Activated CD4-positive, alpha-beta T cell treated with anti-CD3 and anti-CD28 coated beads, Interleukin-2, Interleukin-6, amounts not matched to agents 100 ng/mL and 50 ng/mL, durations not matched to agents 16 hours and 8 hours (primary cell): ENCODE measurements around the gene URM1.
"Not testable (repeated sequence)": the region's sequence is repeated elsewhere in the genome, so short reads cannot be mapped to it uniquely, and the experiment has no call there.

ENCODE experiments used
- DNase-seq: peaks from one replicate; pipeline ENCODE4 v3.0.0-alpha.2; 2020

Gene URM1

GRCh38 chr9:128411364-128412119, 40.4 kb downstream of the URM1 start:
- DNase-seq: no peak

GRCh38 chr9:128412120-128412790, 41.1 kb downstream of the URM1 start:
- DNase-seq: peak; percentile 59

GRCh38 chr9:128413728-128414127, 42.6 kb downstream of the URM1 start:
- not testable (repeated sequence) for DNase-seq

GRCh38 chr9:128414461-128414860, 43.3 kb downstream of the URM1 start:
- no peak for DNase-seq

GRCh38 chr9:128415281-128415680, 44.1 kb downstream of the URM1 start:
- no peak for DNase-seq

- no peak for DNase-seq
These were observed 44.8 kb downstream of the URM1 start for GRCh38 chr9:128416014-128416413.

- DNase-seq: no peak
These were observed 45.4 kb downstream of the URM1 start for GRCh38 chr9:128416432-128417019.

GRCh38 chr9:128419061-128419925, 48.1 kb downstream of the URM1 start:
- DNase-seq: no peak

GRCh38 chr9:128420060-128420650, 49.0 kb downstream of the URM1 start:
- DNase-seq: peak; percentile 71

- peak; percentile 39 for DNase-seq
These were observed 49.7 kb downstream of the URM1 start, which contains the start of gene CERCAM for GRCh38 chr9:128420651-128421481. CERCAM (plus strand) TSS chr9:128420857; CDS start chr9:128420878, 21 bp downstream.

- no peak for DNase-seq
These were observed 50.4 kb downstream of the URM1 start for GRCh38 chr9:128421482-128421996.

- not testable (repeated sequence) for DNase-seq
These were observed 51.0 kb downstream of the URM1 start for GRCh38 chr9:128422022-128422782.

GRCh38 chr9:128422783-128423150, 51.6 kb downstream of the URM1 start:
- no peak for DNase-seq

GRCh38 chr9:128423356-128423755, 52.2 kb downstream of the URM1 start:
- DNase-seq: not testable (repeated sequence)

GRCh38 chr9:128424268-128424780, 53.1 kb downstream of the URM1 start:
- DNase-seq: no peak

GRCh38 chr9:128428644-128429512, 57.7 kb downstream of the URM1 start:
- DNase-seq: no peak

GRCh38 chr9:128429513-128430086, 58.4 kb downstream of the URM1 start:
- no peak for DNase-seq

GRCh38 chr9:128431207-128431606, 60.0 kb downstream of the URM1 start:
- DNase-seq: no peak

- no peak for DNase-seq
These were observed 63.2 kb downstream of the URM1 start for GRCh38 chr9:128434340-128434739.
